DMS153 treated with DMSO at 0.1 percent for 48 hours (cell line): ENCODE measurements around the gene CEACAM19.
"Not testable (repeated sequence)": the region's sequence is repeated elsewhere in the genome, so short reads cannot be mapped to it uniquely, and the experiment has no call there.

Source experiments
- DNase-seq: peaks from one replicate; lab custom pipeline; 2025; ENCODE audit not compliant: unreplicated experiment; lab: John Stamatoyannopoulos, UW

Gene CEACAM19

DNA sequence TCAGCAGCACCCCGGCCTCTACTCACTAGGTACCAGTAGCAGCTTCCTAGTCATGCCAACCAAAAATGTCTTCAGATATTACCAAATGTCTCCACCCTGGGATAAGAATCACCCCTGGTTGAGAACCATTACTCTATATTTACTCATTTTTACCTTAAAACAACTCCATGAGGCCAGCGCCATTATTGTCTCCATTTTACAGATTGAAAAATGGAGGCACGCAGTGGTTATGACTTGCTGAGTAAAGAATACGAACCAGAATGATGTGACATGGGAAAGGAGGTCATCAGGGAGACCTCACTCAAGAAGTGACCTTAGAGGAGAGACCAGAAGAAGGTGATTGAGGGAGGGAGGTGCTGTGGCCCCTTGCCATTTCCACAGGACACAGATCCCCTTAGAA, 2.2 kb downstream of the CEACAM19 start:
- DNase-seq = no peak

DNA sequence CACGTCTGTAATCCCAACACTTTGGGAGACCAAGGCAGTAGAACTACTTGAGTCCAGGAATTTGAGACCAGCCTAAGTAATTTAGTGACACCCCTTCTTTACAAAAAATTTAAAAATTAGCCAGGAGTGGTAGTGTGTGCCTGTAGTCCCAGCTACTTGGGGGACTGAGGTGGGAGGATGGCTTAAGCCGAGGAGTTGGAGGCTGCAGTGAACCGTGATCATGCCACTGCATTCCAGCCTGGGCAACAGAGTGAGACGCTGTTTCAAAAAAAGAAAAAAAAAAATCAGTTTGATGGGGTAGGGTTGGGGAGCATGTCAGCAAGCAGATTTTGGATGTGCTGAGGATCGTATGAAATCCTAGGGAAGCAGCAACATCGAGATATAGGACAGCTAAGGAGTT, 4.2 kb downstream of the CEACAM19 start:
- no peak for DNase-seq

DNA sequence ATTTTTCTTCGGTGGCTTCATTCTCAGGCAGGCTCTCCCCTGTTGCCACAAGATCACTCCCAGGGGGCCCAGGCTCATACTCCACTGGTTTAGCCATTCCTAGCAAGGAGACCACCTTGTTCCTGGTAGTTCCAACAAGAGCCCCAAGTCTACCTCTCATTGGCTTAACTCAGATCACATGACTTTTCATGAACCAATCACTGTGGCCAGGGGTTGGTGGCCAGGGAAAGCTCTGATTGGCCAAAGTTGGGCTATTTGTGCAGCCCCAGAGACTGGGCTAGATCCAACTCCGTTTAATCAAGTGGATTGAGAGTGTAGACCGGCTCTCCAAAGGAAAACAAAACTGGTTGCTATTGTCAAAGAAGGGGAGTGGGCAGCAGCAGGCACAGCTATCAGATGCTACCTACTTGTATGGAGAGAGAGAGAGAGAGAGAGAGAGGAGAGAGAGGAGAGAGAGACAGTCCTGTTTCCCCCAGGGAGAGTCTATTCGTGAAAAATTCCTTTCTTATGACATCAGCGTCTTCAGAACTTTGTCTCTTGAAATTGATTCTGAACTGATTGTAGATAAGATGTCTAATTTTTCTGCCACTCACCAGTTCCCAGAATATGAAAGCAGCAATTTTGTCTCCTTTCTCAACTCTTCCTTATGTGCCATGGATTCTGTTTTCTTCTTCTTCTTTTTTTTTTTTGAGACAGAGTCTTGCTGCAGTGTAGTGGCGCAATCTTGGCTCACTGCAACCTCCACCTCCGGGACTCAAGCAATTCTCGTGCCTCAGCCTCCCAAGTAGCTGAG, 5.9 kb downstream of the CEACAM19 start:
- no peak for DNase-seq

DNA sequence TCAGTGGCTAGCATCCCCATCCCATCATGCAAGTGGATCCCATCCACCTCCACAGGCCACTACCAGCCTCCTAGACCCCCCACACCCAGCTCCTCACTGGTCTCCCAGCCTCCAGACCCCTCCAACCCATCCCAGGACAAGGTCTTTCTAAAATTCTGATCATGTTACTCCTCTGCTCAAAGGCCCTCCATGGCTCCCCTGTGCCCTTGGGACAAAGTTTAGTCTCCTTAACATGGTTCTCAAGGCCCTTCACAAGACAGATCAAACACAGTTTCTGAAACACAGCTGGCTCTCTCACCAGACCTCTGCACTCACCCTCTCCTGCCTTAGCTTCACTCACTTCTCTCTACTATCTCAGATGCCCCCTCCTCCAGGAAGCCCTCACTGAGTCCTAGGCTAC, 9.3 kb downstream of the CEACAM19 start:
- DNase-seq = no peak

DNA sequence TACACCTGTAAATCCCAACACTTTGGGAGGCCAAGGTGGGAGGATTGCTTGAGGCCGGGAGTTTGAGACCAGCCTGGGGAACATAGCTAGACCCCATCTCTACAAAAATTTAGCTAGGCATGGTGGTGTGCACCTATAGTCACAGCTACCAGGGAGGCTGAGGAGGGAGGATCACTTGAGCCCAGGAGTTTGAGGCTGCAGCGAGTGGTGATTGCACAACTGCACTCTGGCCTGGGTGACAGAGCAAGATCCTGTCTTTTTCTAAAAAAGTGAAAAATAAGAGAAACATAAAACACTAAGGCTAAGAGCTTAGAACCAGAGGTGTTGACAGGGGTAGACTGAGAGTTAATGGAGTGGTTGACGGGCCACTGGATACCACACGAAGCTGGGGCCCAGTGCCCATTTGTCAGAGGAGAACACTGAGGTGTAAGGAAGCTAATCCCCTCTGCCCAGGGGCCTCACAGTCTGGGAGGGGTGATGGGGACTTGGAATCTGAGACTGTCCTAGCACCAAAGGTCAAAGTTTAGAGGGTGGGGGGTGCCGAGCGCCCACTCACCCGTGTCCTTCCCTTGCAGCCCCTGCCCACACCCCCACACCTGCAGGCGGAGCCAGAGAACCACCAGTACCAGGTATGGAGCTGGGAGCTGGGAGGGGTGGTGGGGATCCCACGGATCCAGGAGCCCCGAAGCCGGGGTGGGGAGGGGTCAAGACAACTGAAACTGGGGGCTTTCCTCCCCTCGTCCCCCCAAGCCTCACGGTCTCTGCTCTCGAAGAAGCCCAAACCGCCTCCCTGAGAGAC, 10.9 kb downstream of the CEACAM19 start:
- DNase-seq = no peak

DNA sequence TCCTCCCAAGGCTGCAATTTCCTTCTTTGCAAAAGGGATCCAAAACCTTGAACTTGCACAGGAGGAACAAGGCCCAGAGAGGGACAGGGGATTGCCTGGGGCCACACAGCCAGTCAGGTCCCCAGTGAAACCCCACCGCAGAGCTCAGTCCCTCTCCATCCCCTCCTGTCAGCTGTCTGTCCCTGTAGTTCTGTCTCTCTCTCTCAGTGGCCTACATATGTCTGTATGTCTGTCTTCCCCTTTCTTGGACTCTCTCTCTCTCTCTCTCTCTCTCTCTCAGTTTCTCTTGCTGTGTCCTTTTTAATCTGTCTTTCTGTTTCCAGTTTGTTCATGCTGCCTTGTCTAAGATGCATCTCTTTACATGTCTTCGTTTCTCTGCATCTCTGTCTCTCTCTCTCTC, 11.5 kb downstream of the CEACAM19 start:
- no peak for DNase-seq

DNA sequence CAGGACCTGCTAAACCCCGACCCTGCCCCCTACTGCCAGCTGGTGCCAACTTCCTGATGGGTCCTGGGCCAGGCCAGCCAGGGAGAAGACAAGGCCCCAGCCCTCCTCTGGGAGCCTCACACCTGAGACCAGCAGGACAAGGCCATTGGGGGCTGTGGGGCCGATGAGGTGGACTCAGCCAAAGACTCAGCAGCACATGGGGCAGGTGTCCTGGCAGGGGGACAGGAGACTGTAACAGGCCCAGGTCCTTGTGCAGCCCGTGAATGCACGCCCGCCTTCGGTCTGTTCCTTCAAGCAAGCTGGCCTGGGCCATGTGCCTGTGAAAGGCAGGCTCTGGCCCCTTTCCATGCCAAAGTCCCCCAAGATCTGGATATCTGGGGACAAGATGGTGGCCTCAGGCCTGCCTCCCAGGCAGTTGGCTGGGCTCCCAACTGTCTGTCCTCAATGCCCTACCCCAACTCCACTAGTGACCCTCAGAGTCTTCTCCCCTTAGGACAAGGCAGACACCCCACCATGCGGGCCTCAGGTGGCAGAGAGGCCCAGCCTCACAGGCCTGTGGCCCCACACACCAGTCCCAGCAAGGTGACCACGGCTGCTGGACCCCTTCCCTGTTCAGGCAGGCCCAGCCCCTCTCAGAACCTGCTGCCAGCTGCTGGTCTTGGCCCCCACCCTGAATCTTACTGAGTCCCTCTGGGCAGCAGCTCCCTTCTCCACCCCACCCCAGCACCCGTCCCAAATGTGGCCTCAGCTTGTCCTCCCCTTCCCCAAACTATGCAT, 12.3 kb downstream of the CEACAM19 start:
- no peak for DNase-seq

DNA sequence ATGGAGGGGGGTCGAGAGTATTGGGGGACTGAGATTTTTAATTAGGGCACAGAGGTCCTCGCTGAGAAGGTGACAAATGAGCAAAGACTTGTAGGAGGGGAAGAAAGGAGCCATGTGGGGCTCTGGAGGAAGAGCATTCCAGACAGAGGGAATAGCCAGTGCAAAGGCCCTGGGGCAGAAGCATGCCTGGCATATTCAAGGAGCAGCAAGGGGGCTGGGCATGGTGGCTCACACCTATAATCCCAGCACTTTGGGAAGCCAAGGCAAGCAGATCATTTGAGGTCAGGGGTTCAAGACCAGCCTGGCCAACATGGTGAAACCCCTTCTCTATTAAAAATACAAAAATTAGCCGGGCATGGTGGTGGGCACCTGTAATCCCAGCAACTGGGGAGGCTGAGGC, 13.1 kb downstream of the CEACAM19 start:
- DNase-seq = not testable (repeated sequence)

DNA sequence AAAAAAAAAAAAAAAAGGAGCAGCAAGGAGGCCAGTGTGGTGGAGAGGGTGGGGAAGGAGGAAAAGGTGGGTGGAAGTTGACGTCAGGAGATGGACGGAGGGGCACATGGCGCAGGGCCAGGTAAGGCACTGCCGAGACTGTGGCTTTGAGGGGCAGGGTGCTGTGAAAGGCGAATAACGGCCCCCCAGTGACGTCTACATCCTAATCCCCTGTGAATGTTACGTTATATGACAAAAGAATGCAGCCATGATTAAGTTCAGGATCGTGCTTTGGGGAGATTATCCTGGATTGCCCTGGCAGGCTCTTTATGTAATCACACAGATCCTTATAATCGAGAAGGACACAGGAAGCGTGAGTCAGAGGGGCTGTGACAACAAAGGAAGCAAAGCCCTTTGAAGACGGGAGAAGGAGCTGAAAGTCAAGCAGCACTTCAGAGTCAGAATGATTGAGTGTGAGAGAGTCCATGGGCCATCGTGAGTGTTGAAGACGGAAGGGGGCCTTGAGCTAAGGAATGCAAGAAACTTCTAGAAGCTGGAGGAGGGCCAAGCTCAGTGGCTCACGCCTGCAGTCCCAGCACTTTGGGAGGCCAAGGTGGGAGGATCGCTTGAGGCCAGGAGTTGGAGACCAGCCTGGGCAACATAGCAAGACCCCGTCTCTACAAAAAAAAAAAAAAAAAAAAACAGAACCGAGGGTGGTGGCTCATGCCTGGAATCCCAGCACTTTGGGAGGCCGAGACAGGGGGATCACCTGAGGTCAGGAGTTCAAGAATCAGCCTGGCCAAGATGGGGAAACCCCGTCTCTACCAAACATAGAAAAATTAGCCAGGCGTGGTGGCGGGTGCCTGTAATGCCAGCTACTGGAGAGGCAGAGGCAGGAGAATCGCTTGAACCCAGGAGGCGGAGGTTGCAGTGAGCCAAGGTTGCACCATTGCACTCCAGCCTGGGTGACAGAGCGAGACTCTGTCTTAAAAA, 13.9 kb downstream of the CEACAM19 start:
- DNase-seq = no peak

DNA sequence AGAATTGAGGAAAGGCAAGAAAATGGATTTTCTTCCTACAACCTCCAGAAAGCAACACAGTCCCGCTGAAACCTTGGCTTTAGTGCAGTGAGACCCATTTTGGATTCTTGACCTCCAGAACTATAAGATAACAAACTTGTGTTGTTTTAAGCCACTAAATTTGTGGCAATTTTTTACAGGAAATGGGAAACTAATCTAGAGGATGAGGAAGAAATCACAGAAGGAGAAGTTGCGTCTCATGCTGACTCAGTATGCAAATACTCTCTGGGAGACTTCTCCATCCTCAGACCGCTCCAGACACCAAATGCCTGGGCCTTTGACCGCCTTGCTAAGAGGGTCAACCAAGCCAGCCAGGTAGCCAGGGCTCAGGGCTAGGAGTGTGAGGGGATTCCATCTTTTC, 14.6 kb downstream of the CEACAM19 start:
- no peak for DNase-seq

DNA sequence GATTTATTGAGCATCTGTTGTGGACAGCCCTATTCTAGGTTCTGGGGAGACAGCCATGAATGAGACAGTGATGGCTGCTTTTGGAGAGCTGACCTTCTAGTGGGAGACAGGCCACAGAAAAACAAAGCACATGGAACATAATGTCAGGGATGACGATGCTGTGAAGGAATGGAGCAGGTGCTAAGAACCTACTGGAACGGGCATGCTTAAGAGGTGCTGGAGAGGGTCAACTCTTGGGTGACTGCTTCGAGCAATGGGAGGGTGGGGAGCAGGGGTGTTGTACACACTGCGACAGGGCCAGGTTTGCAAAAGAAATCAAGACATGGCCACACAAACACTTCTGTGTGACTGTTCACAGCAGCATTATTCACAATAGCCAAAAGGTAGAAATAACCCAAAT, 15.6 kb downstream of the CEACAM19 start:
- no peak for DNase-seq

DNA sequence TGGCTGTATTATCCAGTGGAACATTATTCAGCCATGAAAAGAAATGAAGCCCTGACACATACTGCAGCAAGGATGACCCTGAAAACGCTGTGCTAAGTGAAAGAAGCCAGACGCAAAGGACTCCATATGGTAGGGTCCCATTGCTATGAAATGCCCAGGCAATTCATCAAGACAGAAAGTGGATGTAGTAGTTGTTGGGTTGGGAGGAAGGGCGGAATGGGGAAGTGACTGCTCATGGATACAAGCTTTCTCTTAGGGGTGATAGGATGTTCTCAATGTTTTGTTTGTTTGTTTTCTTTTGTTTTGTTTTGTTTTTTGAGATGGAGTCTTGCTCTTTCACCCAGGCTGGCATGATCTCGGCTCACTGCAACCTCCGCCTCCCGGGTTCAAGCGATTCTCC, 16.6 kb downstream of the CEACAM19 start:
- no peak for DNase-seq

DNA sequence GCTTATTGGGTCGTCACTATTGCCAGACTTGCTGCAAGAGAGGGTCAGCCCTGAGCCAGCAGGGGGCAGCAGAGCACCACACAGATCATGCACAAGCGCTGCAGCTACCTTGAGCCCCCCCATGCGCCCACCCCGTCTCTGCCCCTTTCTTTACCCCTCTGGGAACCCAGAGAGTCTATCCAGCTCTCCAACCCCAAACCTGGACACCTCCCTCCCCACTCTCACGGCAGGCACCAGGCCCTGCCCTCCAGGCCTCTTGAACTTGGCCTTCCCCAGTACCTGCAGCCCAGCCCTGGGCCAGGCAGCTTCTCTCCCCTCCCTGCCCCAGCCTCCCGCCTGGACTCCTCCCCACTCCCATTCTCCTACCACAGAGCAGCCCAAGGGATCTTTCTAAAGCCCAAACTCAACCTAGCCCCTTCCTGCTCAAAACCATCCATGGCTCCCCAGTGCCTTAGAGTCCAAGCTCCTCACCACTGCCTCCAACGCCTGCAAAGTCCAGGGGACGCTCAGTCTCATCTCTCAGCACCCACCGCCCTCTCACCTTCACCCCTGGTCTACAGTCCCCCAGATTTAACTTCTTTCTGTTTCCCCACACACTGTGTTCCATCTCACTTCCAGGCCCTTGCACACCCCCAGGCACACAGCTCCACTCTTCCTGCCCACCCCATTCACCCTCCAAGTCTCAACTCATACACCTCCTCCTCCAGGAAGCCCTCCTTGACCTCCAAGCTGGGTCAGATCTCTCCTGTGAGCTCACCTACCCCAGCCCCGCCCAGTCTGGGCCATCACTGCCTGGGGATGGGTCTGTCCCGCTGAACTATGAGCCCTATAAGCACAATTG, 18.2 kb downstream of the CEACAM19 start:
- DNase-seq = peak; percentile 56

DNA sequence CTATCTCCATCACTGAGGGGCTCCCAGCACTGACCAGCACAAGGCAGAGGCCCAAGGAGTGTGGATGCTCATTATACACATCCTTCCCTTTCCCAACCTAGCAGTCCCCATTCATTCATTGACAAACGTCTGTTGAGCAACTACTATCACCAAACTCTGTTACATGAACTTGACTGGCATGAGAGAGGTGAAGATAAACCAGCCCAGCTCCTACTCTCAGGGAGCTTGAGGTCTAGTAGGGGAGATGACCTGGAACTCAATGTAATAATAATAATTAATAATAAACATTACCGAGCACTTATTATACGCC, 18.8 kb downstream of the CEACAM19 start:
- DNase-seq = no peak

DNA sequence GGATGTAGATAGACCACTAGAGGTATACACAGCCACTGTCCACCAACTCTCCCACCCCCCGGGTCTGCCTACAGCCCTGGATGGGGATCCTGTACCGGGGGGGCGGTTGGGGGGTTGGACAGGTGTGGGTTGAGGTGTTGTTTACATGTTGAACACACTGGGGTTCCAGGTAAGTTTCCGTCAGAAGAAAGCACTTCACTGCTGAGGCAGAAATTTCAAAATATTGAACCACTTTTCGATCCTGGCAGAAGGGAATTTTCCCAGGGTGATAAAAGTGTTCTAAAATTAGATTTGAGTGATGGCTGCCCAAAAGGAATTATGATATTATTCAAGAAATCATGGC, 21.1 kb downstream of the CEACAM19 start:
- DNase-seq = no peak

DNA sequence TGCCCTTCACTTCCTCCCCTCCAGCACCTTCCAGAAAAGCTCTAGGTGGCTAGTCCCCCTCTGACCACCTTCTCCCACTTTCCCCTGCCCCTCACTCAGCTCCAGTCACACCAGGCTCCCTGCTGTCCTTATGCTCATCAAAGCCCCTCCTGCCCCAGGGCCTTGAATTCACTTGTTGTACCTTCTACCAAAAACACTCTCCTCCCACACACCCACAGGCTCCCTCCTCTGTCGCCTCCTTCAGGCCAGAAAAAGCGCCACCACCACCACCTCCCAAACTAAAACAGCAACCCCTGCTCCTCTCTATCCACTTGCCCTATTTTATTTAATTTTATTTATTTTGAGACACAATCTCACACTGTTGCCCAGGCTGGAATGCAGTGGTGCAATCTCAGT, 22.9 kb downstream of the CEACAM19 start:
- no peak for DNase-seq

DNA sequence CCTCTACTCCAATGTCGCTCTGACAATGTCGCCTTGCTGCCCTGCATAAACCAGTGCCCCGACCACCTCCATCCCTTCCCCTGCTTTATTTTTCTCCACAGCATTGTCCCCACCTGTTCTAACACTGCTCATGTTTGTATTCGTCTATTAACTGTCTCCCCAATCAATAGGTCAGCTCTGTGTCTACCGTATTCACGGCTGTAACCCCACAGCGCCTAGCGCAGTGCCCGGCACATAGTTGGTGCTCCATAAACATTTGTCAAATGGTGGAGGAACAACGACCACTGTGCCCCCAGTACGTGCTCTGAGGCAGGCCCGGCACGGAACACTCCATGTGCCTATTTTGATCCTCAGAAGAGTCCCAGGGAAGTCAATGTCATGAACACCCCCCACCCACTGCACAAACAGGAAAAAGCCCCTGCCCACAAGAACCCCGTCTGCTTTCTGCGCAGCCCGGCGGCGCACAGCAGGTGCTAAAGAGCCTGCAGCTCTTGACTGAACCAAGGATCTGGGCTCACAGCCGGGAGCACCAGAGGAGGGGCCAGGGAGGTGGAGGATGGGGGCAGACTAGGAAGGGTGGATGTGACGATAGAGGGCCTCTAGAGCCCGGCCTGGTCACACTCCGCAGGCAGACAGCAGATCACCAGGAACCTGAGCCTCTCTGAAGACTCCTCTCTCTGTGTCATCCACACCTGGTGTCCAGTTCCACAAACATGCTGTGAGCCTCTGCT, 25.8 kb downstream of the CEACAM19 start:
- DNase-seq = no peak

DNA sequence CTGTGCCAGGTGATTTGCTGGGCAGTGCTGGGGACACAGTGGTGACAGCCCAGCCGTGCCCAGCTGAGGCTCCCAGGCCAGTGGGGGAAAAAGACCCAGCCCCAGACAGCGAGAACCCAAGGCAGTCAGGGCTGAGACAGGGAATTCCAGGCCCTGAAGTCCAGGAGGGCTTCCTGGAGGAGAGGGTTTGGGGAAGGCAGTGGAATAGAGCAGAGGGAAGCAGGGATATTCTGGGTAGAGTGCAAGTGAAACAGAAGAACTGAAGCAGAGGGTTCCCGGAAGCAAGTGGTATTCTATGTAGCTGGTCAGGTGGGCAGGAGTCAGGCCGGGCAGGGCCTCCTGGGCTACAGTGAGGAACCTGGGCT, 26.4 kb downstream of the CEACAM19 start:
- no peak for DNase-seq

DNA sequence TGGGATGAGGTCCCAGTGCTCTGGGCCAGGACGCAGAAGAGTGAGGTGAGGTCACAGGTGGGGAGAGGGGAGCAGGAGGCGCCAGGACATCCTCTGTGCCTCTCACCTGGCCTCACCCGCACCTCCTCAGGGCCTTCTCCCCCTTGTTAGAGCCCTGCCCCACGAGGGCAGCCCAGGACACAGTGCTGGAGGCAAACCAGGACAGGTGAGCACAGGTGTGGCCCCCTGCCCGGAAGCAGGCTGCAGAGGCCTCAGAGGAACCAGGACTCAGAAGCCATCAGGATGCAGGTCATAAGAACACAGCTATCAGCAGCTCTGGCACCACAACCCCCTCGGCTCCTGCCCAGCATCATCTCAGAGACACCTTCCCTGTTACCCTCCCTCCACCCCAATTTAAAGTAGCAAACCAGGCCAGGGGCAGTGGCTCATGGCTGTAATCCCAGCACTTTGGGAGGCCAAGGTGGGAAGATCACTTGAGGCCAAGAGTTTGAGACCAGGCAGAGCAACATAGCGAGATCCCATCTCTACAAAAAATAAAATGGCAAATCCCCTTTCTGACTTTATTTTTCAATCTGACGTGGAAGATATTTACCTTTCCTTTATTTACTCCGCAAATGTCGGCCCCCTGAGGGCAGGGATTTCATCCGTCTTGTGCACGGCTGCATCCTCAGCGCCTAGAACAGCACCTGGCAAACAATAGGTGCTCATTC, 27.4 kb downstream of the CEACAM19 start, which contains the start of gene CEACAM16:
TSS of gene CEACAM16 (plus strand) at position 660 of the 710 bp plus-strand sequence. CDS start 2,306 bp downstream, outside the sequence.
- DNase-seq = no peak
